Esophagus muscularis mucosa (tissue), 4 donors: ENCODE measurements around the gene KCNV2. TPM values are rescaled to one million over a fixed set of nuclear protein-coding genes. Genes with fewer than 3 reads are reported as not detected.

Source experiments
- DNase-seq: peaks from one replicate; pipeline ENCODE4 v3.0.0-alpha.2; 2017; ENCODE audit errors: extremely low spot score
- H3K27ac ChIP-seq, 4 donors: fragments of 200-600 bp; sonication (generic); replicated peaks in 1 of 4; 1 replicate in 3 of 4; 2 replicates in 1 of 4; pipeline ENCODE4 v1.5.1; 2016 to 2019; ENCODE audit warnings: mild to moderate bottlenecking in 1 of 4
- H3K27me3 ChIP-seq, 4 donors: fragments of 200-600 bp; sonication (generic); one replicate each; pipeline versions ENCODE4 v1.5.1 to v1.6.0; 2016 to 2019
- H3K36me3 ChIP-seq, 4 donors: fragments of 200-600 bp; sonication (generic); one replicate each; pipeline ENCODE4 v1.5.1; 2016 to 2019
- H3K4me1 ChIP-seq, 4 donors: fragments of 200-600 bp; sonication (generic); one replicate each; pipeline ENCODE4 v1.5.1; 2016 to 2019
- H3K4me3 ChIP-seq, 4 donors: fragments of 200-600 bp; sonication (generic); 1 replicate in 2 of 4; 2 replicates in 2 of 4; pipeline ENCODE4 v1.5.1; 2016 to 2019; ENCODE audit warnings: mild to moderate bottlenecking in 4 of 4, moderate library complexity in 1 of 4
- H3K9me3 ChIP-seq, 4 donors: fragments of 200-600 bp; sonication (generic); 1 replicate in 3 of 4; 2 replicates in 1 of 4; pipeline ENCODE4 v1.5.1; 2016 to 2019
- CTCF ChIP-seq, 3 experiments: fragments of 200-600 bp in 2 of 3; fragments of 450-650 bp in 1 of 3; sonication (generic) in 2 of 3; IDR thresholded peaks; one replicate each; pipeline ENCODE4 v1.5.1; 2017 to 2019; ENCODE audit warnings: antibody characterized with exemption in 3 of 3, mild to moderate bottlenecking in 2 of 3, moderate library complexity in 1 of 3
- EP300 ChIP-seq: sonication (generic); formaldehyde crosslinking; IDR thresholded peaks from one replicate; pipeline ENCODE4 v1.6.1; 2017; ENCODE audit warnings: antibody characterized with exemption
- POLR2A ChIP-seq: fragments of 450-650 bp; IDR thresholded peaks from one replicate; pipeline ENCODE4 v1.6.1; 2017; ENCODE audit warnings: antibody characterized with exemption, moderate library complexity, mild to moderate bottlenecking, low read depth
- POLR2AphosphoS5 ChIP-seq, 2 donors: sonication (generic); formaldehyde crosslinking; IDR thresholded peaks; one replicate each; pipeline ENCODE4 v1.6.1; 2017; ENCODE audit warnings: antibody characterized with exemption in 2 of 2
- WGBS: methylation state at CpG from one replicate; pipeline ENCODE4 v1.1.5; 2018; 5-methylcytosine and 5-hydroxymethylcytosine counted together
- intact Hi-C: fragments of 100-400 bp; cut with DNase I; formaldehyde crosslinking; loops from one replicate; pipeline ENCODE4 v1.15.1; 2023
- total RNA-seq, 4 donors: library from RNA; depleted of rRNA; stranded (reverse); fragments of >200 nt; gene quantifications; one replicate each; pipeline versions ENCODE4 v1.1.0 to v1.2.1, GENCODE V29; 2016

The KCNV2 gene
- total RNA-seq, 4 donors from 2014 or later: not detected

- intact Hi-C loops: no loop called here
- Histone ChIP-seq H3K36me3 (peaks cover 18 to 80% (median 46%) of the 10 kb centered on the region in 4 donors), H3K4me1 (no peaks in the 10 kb centered on the region), H3K27me3 (no peaks in the 10 kb centered on the region), H3K27ac (no peak overlapping the region), H3K9me3 (peaks cover 0 to 28% (median 10%) of the 10 kb centered on the region in 4 donors), H3K4me3 (no peak overlapping the region)
- WGBS: 100% methylated on average over 3 of the region's 3 CpGs
- TF ChIP-seq POLR2A: no peak
- TF ChIP-seq EP300: no peak
- no peak for TF ChIP-seq POLR2AphosphoS5 (IDR thresholded peaks at IDR 0.05)
- no peak for TF ChIP-seq CTCF (IDR thresholded peaks at IDR 0.05)
- DNase-seq: no peak
These were observed 60.1 kb downstream of the KCNV2 start for GRCh38 chr9:2777454-2777853.

GRCh38 chr9:2778816-2779215 is 61.5 kb downstream of the KCNV2 start:
- no peak for DNase-seq
- intact Hi-C loops: no loop called here
- Histone ChIP-seq H3K4me1 (no peaks in the 10 kb centered on the region), H3K27me3 (no peaks in the 10 kb centered on the region), H3K36me3 (peaks cover 18 to 80% (median 37%) of the 10 kb centered on the region in 4 donors), H3K9me3 (peaks cover 0 to 19% (median 3%) of the 10 kb centered on the region in 4 donors), H3K27ac (no peak overlapping the region), H3K4me3 (no peak overlapping the region)
- TF ChIP-seq POLR2AphosphoS5 (IDR thresholded peaks at IDR 0.05) (no peak), EP300 (no peak), CTCF (IDR thresholded peaks at IDR 0.05) (no peak), POLR2A (no peak)
- 94% methylated on average over 2 of the region's 2 CpGs for WGBS

Other genes starting within 250 kb of the KCNV2 start
- gene VLDLR, start 95.7 kb upstream of the KCNV2 start, total RNA-seq: 10 to 100 TPM; 15.5 to 17.0 (median 16.8) TPM
- 10 to 100 TPM; 14.2 to 36.9 (median 17.2) TPM for gene PUM3, start 126.6 kb downstream of the KCNV2 start, total RNA-seq